Subcutaneous adipose tissue (tissue), 4 donors: Measurements from ENCODE around the gene PRR18. TPM values are rescaled to one million over a fixed set of nuclear protein-coding genes. Genes with fewer than 3 reads are reported as not detected.

Experiments
- total RNA-seq, 4 donors: library from RNA; depleted of rRNA; stranded (reverse); fragments of >200 nt; gene quantifications; one replicate each; pipeline ENCODE4 v1.1.0, GENCODE V29; 2016
- TF ChIP-seq, protein P1 (sequence below): fragments of 450-650 bp; IDR thresholded peaks from one replicate; pipeline ENCODE4 v1.5.1; 2016; ENCODE audit warnings: low read depth, mild to moderate bottlenecking, control low read depth, antibody characterized with exemption, moderate library complexity

Gene PRR18
- total RNA-seq, 4 donors from 2014 or later = 0.16 to 0.34 TPM; not detected in 2

DNA sequence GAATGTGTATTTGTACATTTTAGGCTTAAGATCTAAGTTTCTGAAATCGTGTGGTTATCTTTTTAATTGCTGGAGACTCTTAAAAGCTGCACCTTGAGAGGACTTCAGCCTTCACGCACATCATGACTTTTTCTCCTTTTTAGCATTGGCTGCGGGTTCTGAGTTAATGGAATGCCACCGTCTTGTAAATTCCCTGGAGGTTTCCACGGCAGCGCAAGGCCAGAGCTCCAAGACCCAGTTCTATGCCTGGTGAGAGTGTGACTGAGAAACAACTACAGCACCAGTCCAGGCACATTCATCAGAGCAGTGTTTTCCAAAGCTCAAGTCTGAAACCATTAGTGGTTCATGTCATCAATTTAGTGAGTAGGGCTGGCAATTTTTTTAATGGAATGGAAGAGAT lies 23.0 kb downstream of the PRR18 start:
- TF ChIP-seq, protein P1, sequence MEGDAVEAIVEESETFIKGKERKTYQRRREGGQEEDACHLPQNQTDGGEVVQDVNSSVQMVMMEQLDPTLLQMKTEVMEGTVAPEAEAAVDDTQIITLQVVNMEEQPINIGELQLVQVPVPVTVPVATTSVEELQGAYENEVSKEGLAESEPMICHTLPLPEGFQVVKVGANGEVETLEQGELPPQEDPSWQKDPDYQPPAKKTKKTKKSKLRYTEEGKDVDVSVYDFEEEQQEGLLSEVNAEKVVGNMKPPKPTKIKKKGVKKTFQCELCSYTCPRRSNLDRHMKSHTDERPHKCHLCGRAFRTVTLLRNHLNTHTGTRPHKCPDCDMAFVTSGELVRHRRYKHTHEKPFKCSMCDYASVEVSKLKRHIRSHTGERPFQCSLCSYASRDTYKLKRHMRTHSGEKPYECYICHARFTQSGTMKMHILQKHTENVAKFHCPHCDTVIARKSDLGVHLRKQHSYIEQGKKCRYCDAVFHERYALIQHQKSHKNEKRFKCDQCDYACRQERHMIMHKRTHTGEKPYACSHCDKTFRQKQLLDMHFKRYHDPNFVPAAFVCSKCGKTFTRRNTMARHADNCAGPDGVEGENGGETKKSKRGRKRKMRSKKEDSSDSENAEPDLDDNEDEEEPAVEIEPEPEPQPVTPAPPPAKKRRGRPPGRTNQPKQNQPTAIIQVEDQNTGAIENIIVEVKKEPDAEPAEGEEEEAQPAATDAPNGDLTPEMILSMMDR = no peak

- TF ChIP-seq, protein P1 = no peak
Observed at GRCh38 chr6:166284640-166285039, 23.6 kb downstream of the PRR18 start.

DNA sequence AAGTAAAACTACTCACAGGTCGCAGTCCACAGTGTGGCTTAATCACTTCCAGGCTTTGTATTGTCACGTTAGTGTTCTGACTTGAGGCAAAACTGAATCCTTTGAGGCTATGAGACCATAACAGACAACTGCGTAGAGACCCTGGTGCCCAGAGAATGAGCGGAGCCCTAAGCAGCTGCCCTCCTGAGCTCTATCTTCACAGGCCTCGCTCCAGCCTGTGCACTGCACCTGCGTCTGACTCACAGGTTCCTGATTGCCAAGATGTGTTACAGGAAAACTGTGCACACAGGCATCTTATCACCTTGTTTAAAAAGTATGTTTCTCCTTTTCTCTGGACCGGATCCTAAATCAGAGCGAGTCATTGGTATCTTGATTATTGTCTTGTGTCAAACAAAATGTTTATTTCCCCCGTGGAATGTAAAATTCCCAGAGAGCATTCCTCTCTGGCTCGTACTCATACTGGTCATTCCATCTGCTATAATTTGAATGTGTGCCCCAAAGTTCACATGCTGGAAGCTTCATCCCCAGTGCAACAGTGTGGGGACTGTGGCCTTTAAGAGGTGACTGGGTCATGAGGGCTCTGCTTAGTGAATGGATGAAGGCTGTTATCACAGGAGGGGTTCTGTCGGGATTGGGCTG lies 25.7 kb downstream of the PRR18 start:
- TF ChIP-seq, protein P1 = no peak

DNA sequence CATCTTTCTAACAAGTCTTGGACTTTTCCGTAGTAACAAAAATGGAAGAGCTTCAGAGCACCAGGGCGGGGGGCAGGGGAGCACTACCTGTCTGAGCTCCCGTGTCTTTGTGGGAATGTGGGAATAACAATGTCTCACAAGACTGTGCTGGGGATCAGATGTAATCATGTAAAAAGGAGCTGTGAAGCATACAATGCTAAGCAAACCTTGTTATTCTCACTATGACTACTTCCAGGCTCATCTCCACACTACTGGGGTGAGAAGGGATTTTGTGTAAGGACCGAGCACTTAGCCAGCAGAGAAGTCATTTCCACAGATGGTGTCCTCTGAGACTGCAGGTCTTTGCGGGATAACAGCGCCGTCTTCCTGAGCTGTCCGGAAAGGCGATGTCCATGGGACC lies 27.1 kb downstream of the PRR18 start:
- TF ChIP-seq, protein P1 = no peak

DNA sequence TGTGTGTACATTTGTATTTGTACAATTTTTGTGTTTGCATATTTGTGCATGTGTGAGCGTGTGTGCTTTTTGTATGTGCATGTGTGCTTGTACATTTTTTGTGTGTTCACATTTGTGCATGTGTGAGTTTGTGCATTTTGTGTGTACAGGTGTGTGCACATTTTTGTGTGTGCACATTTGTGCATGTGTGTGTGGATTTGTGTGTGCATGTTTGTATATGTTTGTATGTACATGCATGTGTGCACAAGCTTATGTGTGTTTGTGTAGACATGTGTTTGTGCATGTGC lies 28.9 kb downstream of the PRR18 start:
- TF ChIP-seq, protein P1 = no peak

DNA sequence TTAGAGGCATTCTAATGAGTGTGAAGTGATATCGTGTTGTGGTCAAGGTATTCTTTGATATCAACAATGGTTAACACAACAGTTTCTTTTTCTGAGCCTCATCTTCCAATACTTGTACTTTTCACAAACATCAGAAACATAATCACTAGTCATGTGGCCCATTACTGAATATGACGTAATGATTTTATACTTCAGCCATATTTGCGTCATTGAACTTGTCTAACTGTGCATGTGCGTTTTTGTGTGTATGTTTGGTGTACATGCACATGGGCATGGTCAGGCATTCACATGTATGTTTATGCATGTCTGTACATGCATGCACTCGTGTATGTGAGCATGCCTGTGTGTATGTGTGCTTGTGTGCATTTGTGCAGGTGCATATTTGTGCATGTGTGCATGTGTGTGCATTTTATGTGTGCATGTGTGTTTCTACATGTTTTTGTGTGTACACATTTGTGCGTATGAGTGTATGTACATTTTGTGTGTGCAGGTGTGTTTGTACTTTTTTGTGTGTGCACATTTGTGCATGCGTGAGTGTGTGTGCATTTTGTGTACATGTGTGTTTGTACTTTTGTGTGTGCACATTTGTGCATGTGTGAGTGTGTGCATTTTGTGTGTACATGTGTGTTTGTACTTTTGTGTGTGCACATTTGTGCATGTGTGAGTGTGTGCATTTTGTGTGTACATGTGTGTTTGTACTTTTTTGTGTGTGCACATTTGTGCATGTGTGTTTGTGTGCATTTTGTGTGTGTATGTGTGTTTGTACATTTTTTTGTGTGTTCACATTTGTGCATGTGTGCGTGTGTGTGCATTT lies 29.4 kb downstream of the PRR18 start:
- TF ChIP-seq, protein P1 = no peak

GRCh38 chr6:166277892-166278578 lies 30.2 kb downstream of the PRR18 start:
- TF ChIP-seq, protein P1 = no peak
